Activated B cell treated with CpG ODN at 0.5 μM for 24 hours (primary cell): ENCODE measurements around the gene SEC24D. TPM values are rescaled to one million over a fixed set of nuclear protein-coding genes. Genes with fewer than 3 reads are reported as not detected.

Experiments used
- ATAC-seq: fragments of 200-7000 bp; cut with Tn5 transposase; one replicate; pipeline ENCODE4 v1.10.0; 2021; ENCODE audit warnings: low read depth, mild to moderate bottlenecking, moderate library complexity
- CTCF ChIA-PET: fragments of 350-600 bp; sonication (Branson Sonifier 250); formaldehyde crosslinking; loops from one replicate; lab custom pipeline; 2021; ENCODE audit warnings: antibody characterized with exemption; lab: Charles Lee
- POLR2A ChIA-PET: fragments of 350-600 bp; sonication (Branson Sonifier 250); formaldehyde crosslinking; loops from one replicate; lab custom pipeline; 2021; ENCODE audit warnings: antibody characterized with exemption; lab: Charles Lee
- DNase-seq: peaks from one replicate; pipeline ENCODE4 v3.0.0; 2022
- H3K27ac Mint-ChIP-seq: one replicate; pipeline ENCODE4 v1.8.0; 2020; ENCODE audit warnings: mixed read lengths
- H3K27me3 Mint-ChIP-seq: one replicate; pipeline ENCODE4 v1.8.0; 2021; ENCODE audit warnings: mixed read lengths
- H3K36me3 Mint-ChIP-seq: one replicate; pipeline ENCODE4 v1.8.0; 2021; ENCODE audit warnings: low read depth, mixed read lengths
- H3K4me1 Mint-ChIP-seq: one replicate; pipeline ENCODE4 v1.8.0; 2021; ENCODE audit warnings: mixed read lengths
- H3K4me3 Mint-ChIP-seq: one replicate; pipeline ENCODE4 v1.8.0; 2020; ENCODE audit warnings: mild to moderate bottlenecking, mixed read lengths
- H3K9me3 Mint-ChIP-seq: one replicate; pipeline ENCODE4 v1.8.0; 2020; ENCODE audit warnings: mixed read lengths
- intact Hi-C: fragments of 100-400 bp; cut with micrococcal nuclease; formaldehyde crosslinking; loops from one replicate; pipeline ENCODE4 v1.15.1; 2024
- total RNA-seq: library from RNA; stranded (reverse); gene quantifications from 2 replicates; pipeline ENCODE4 v1.2.3, GENCODE V29; 2022
- TF ChIP-seq, protein P1 (sequence below): fragments of 200-600 bp; IDR thresholded peaks from one replicate; pipeline ENCODE4 v1.8.0; 2022; ENCODE audit warnings: antibody characterized with exemption, mild to moderate bottlenecking

Gene SEC24D
- total RNA-seq, 1 donor from 2014 or later: 19.4 TPM

DNA sequence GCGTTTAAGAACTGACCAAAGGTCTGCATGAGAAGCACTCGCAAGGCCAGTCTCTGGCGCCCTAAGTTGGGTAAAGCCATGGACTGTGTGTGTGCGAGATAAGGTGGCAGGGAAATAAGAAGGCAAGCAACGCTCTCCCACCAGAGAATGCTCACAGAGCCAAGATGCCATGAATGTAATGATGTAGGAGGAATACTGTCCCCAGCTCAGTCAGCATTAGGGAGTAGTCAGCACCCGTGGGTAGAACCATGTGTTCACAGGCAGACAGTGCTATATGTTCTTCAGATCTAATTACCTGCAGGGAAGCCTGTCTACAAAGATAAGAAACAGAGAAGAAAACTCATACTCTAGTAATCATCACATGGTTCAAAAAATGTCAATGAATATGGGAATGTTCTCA lies 68.8 kb downstream of the SEC24D start:
- no peaks in the 10 kb centered on the region for H3K27me3 Mint-ChIP-seq
- ChIA-PET CTCF (no interaction called here), POLR2A (no interaction called here)
- H3K9me3 Mint-ChIP-seq: no peaks in the 10 kb centered on the region
- intact Hi-C loops: loop anchor here (10.0 kb wide), 2 partner anchors 198 to 492 kb away; no protein-coding TSS in a partner anchor
- no peak overlapping the region for H3K27ac Mint-ChIP-seq
- ATAC-seq (no peak), DNase-seq (no peak)
- TF ChIP-seq, protein P1, sequence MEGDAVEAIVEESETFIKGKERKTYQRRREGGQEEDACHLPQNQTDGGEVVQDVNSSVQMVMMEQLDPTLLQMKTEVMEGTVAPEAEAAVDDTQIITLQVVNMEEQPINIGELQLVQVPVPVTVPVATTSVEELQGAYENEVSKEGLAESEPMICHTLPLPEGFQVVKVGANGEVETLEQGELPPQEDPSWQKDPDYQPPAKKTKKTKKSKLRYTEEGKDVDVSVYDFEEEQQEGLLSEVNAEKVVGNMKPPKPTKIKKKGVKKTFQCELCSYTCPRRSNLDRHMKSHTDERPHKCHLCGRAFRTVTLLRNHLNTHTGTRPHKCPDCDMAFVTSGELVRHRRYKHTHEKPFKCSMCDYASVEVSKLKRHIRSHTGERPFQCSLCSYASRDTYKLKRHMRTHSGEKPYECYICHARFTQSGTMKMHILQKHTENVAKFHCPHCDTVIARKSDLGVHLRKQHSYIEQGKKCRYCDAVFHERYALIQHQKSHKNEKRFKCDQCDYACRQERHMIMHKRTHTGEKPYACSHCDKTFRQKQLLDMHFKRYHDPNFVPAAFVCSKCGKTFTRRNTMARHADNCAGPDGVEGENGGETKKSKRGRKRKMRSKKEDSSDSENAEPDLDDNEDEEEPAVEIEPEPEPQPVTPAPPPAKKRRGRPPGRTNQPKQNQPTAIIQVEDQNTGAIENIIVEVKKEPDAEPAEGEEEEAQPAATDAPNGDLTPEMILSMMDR: no peak
- peaks cover 37% of the 10 kb centered on the region for H3K36me3 Mint-ChIP-seq
- H3K4me3 Mint-ChIP-seq: no peak overlapping the region
- peaks cover under 1% of the 10 kb centered on the region for H3K4me1 Mint-ChIP-seq

DNA sequence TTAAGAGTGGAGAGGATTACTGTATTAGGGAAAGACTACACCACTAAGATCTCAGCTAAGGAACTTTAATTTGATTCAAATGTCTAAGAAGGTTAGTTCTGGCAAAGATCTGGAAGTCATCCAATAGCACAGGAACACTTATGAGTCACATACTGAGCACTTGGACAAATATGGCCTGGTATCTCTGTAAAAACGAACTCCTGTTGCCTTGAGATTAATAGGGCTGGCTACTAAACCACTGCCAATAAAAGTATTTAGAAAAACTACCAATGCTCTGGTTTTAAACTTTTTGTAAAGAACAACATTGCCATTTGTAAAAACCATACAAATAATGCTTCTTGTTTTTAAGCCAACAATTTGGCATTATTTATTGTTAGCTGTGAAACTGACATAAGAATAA lies 70.5 kb downstream of the SEC24D start:
- POLR2A ChIA-PET: no interaction called here
- Mint-ChIP-seq H3K27me3 (no peaks in the 10 kb centered on the region), H3K4me3 (no peak overlapping the region), H3K36me3 (peaks cover 37% of the 10 kb centered on the region), H3K9me3 (no peaks in the 10 kb centered on the region), H3K4me1 (peaks cover 8% of the 10 kb centered on the region), H3K27ac (no peak overlapping the region)
- TF ChIP-seq, protein P1: no peak
- CTCF ChIA-PET: no interaction called here
- intact Hi-C loops: loop anchor here (10.0 kb wide), 2 partner anchors 199 to 491 kb away; no protein-coding TSS in a partner anchor
- ATAC-seq: no peak
- DNase-seq: no peak

DNA sequence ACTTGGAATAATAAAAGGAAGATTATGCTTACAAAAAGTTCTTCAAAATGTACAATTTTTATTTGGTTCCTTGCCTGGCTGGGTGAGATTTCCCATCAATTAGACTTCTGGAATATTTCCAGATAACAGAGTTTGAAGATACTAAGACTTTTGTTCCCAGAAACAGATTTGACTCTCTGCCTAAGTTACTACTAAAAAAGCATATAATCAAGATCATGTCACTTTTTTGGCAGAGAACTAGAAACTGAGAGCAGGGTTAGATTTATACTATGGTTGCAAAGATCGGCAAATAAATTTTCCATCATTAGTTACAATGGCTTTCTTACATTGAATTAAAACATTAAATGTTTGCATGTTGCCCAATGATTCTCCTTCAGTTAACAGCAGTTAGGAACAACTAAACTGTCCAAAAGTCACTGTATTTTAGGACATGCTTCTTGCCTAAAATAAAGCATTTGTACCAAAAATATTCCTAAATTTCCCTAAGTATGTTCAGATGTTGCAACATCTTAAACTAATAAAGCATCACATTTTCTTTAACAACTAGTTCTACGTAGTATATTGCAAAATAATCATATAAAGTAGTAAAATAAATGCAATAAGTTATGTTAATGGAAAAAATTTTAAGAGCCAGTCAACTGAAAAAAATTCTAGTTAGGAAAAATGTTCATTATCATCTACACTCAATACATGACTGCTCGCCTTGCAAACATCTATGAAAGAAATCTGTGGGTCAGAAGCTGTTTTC lies 73.0 kb downstream of the SEC24D start:
- peaks cover 23% of the 10 kb centered on the region for H3K4me1 Mint-ChIP-seq
- no peaks in the 10 kb centered on the region for H3K9me3 Mint-ChIP-seq
- H3K36me3 Mint-ChIP-seq: peaks cover 32% of the 10 kb centered on the region
- POLR2A ChIA-PET: no interaction called here
- CTCF ChIA-PET: no interaction called here
- H3K4me3 Mint-ChIP-seq: no peak overlapping the region
- H3K27ac Mint-ChIP-seq: no peak overlapping the region
- TF ChIP-seq, protein P1: no peak
- no peaks in the 10 kb centered on the region for H3K27me3 Mint-ChIP-seq
- ATAC-seq: no peak
- intact Hi-C loops: loop anchor here (5.0 to 10.0 kb wide), 3 partner anchors 202 to 488 kb away; partner anchors contain the start of gene USP53
- DNase-seq: no peak

DNA sequence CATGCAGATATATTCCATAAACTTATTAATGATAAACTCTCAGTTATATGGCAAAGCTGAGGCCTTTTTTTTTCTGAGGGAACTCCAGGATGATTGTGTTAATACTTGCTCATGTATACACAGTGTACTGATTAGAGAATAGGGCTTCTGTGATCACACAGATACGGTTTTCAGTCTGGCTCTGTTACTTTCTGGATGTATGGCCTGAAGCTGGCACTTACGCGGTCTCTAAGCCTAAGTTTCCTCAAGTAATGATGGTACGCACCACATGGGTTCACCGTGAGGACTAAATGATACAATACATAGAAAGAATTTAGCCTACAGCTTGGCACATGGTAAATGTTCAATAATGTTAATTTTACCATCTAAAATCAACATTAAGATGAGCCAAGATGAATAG lies 73.8 kb downstream of the SEC24D start:
- TF ChIP-seq, protein P1: no peak
- H3K9me3 Mint-ChIP-seq: no peaks in the 10 kb centered on the region
- peaks cover 32% of the 10 kb centered on the region for H3K36me3 Mint-ChIP-seq
- peaks cover 23% of the 10 kb centered on the region for H3K4me1 Mint-ChIP-seq
- ChIA-PET POLR2A (interaction anchor here (0.7 kb wide), 1 partner anchor 27 kb away, joined by 3 read pairs; no protein-coding TSS in a partner anchor), CTCF (no interaction called here)
- no peak overlapping the region for H3K4me3 Mint-ChIP-seq
- intact Hi-C loops: loop anchor here (5.0 to 10.0 kb wide), 3 partner anchors 203 to 487 kb away; partner anchors contain the start of gene USP53
- no peak for DNase-seq
- no peaks in the 10 kb centered on the region for H3K27me3 Mint-ChIP-seq
- no peak for ATAC-seq
- H3K27ac Mint-ChIP-seq: no peak overlapping the region

DNA sequence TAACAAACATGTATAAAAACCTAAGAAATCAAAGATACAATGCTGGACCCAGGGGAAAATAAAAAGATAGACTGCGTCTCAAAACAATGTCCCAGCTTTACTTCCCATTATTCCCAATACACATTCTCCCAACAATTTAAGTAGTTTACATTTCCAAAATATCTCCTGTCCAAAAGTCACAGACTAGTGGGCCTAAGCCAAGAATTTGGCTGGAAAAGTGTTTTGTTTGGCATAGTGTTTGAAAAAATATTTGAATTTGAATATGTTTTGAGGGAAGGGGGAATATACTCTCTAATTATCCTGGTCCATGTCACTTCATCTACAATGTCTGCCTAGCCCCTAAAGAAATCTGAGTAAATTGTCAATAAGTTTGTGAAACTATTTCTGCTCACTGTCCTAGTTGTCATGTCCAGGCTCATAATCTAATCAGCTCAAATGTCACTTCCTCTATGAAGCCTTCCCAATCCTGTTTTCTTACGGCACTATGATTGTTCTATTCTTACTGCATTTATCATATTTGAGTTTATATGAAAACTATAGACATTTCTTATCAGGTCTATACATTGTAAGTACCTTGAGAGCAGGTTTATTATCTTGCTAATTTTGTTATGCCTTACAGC lies 74.4 kb downstream of the SEC24D start:
- DNase-seq: no peak
- H3K9me3 Mint-ChIP-seq: no peaks in the 10 kb centered on the region
- H3K4me3 Mint-ChIP-seq: no peak overlapping the region
- H3K27ac Mint-ChIP-seq: no peak overlapping the region
- H3K4me1 Mint-ChIP-seq: peaks cover 23% of the 10 kb centered on the region
- no peak for ATAC-seq
- POLR2A ChIA-PET: interaction anchor here (0.7 kb wide), 1 partner anchor 26 kb away, joined by 3 read pairs; no protein-coding TSS in a partner anchor
- intact Hi-C loops: loop anchor here (2.0 to 10.0 kb wide), 4 partner anchors 77 to 487 kb away; partner anchors contain the start of genes METTL14 and USP53
- CTCF ChIA-PET: no interaction called here
- TF ChIP-seq, protein P1: no peak
- H3K36me3 Mint-ChIP-seq: peaks cover 30% of the 10 kb centered on the region
- no peaks in the 10 kb centered on the region for H3K27me3 Mint-ChIP-seq
